Panc1 (cell line): ENCODE results near the gene ARHGDIA. TPM values are rescaled to one million over a fixed set of nuclear protein-coding genes. Genes with fewer than 3 reads are reported as not detected.

Experiments used
- ATAC-seq: fragments of 200-7000 bp; cut with Tn5 transposase; 2 replicates; pipeline ENCODE4 v1.9.1; 2020; ENCODE audit warnings: mild to moderate bottlenecking, moderate library complexity
- BruUV-seq: library from RNA; stranded (reverse); fragments of 400-500 nt; replicated peaks from 2 replicates; lab custom pipeline; 2021; lab: Mats Ljungman, UMichigan
- CTCF ChIA-PET: fragments of 300-600 bp; sonication (Branson Sonifier 250); formaldehyde crosslinking; loops from one replicate; lab custom pipeline; 2022; ENCODE audit warnings: antibody characterized with exemption; lab: Charles Lee
- POLR2A ChIA-PET: fragments of 300-600 bp; sonication (Branson Sonifier 250); formaldehyde crosslinking; loops from one replicate; lab custom pipeline; 2022; ENCODE audit warnings: antibody characterized with exemption; lab: Charles Lee
- DNase-seq: peaks from one replicate; pipeline ENCODE4 v3.0.0-alpha.2; 2010; ENCODE audit warnings: low read depth, low spot score
- H3K27ac ChIP-seq: 2 replicates; pipeline ENCODE4 v1.5.1; 2011; ENCODE audit warnings: mild to moderate bottlenecking, low read length, inconsistent platforms
- H3K27me3 ChIP-seq: fragments of 200-500 bp; sonication (Bioruptor generic); 2 replicates; pipeline ENCODE4 v1.6.0; 2014; ENCODE audit warnings: low read length, inconsistent platforms; ENCODE audit not compliant: control insufficient read depth, insufficient read depth
- H3K36me3 ChIP-seq: fragments of 200-500 bp; sonication (Bioruptor generic); 2 replicates; pipeline ENCODE4 v1.5.1; 2014; ENCODE audit warnings: inconsistent platforms, mild to moderate bottlenecking, low read length, moderate library complexity; ENCODE audit not compliant: control insufficient read depth, insufficient read depth
- H3K4me1 ChIP-seq: 2 replicates; pipeline ENCODE4 v1.5.1; 2011; ENCODE audit warnings: inconsistent platforms, mild to moderate bottlenecking, low read length, moderate library complexity; ENCODE audit not compliant: control insufficient read depth, insufficient read depth
- H3K4me3 ChIP-seq, 2 experiments: 2 replicates each; pipeline ENCODE4 v1.5.1; 2011 to 2012; ENCODE audit warnings: low read depth in 2 of 2, low read length in 2 of 2, mild to moderate bottlenecking in 2 of 2, inconsistent platforms in 1 of 2, moderate library complexity in 1 of 2
- H3K9me3 ChIP-seq: fragments of 200-500 bp; sonication (Bioruptor generic); 2 replicates; pipeline ENCODE4 v1.5.1; 2014; ENCODE audit warnings: low read depth, mild to moderate bottlenecking, inconsistent platforms, low read length, moderate library complexity; ENCODE audit not compliant: control insufficient read depth, insufficient read depth
- POLR2AphosphoS5 ChIP-seq: IDR thresholded peaks from 2 replicates; pipeline ENCODE4 v1.6.1; 2012; ENCODE audit warnings: mild to moderate bottlenecking, low read depth, low read length, moderate library complexity
- SIN3A ChIP-seq: IDR thresholded peaks from 2 replicates; pipeline ENCODE4 v1.6.1; 2012; ENCODE audit warnings: low read depth, mild to moderate bottlenecking, low read length, moderate library complexity, borderline replicate concordance; ENCODE audit not compliant: insufficient read depth
- TCF7L2 ChIP-seq: IDR thresholded peaks from 2 replicates; pipeline ENCODE4 v1.6.1; 2011; ENCODE audit warnings: mild to moderate bottlenecking, low read depth, low read length, inconsistent platforms
- in situ Hi-C: cut with HindIII; loops from 2 replicates; pipeline ENCODE4 v1.10.0; 2016; ENCODE audit warnings: low sequenced_read_pairs, low pct_unique_long_range_greater_than_20kb
- intact Hi-C: fragments of 100-400 bp; cut with micrococcal nuclease; formaldehyde crosslinking; loops from one replicate; pipeline ENCODE4 v1.10.0; 2022; ENCODE audit not compliant: unreplicated experiment
- total RNA-seq: library from RNA; stranded (reverse); gene quantifications from one replicate; pipeline ENCODE4 v1.2.1, GENCODE V29; 2021; ENCODE audit not compliant: unreplicated experiment
- TF ChIP-seq, protein P1 (sequence below), 2 experiments: IDR thresholded peaks; 2 replicates each; pipeline ENCODE4 v1.6.1; 2011 to 2012; ENCODE audit warnings: low read depth in 2 of 2, control low read depth in 1 of 2, low read length in 1 of 2, mild to moderate bottlenecking in 1 of 2, moderate library complexity in 1 of 2; ENCODE audit not compliant: insufficient read depth in 1 of 2

Gene ARHGDIA
- total RNA-seq, 1 experiment from 2014 or later: 420 TPM

DNA sequence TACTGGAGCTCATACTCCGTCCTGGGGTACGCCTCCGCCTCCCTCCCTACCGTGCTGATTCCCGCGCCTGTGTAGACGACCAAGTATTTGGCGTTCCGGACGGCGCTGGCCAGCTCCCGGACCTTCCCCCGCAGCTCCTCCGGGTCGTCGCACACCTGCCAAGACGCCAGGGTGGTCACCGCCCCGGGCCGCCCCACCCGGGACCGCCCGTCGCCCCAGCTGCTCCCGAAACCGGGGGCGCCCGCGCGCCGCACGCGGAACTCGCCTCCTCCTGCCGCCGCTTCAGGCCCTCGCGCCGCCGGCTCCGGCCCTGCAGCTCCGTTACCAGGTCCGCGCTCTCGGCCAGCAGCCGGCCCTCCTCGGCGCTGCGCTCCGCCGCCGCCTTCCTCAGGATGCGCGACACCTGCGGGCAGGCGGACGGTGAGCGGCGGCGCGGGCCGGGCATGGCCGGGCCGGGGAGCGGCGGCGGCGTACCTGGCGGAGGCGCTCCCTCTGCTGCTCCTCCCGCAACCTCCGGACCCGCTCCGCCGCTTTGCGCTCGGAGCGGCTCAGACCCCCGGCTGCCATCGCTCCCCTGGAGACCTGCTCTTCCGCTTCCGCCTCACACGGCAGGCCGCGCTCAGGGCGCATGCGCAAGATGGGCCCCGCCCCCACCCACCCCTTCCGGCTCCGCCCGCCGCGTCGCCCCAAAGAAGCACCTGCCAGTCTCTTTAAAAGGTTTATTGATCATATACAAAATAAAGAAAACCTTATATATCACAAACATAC lies 46.6 kb upstream of the ARHGDIA start, which contains the start of gene SIRT7:
SIRT7 (minus strand) TSS at position 612 of the 768 bp plus-strand sequence; CDS start at position 567, 45 bp downstream.
- ChIA-PET POLR2A (interaction anchor here (0.5 to 0.9 kb wide), 3 partner anchors 9 to 1246 kb away, joined by 3 to 10 read pairs (median 3); no protein-coding TSS in a partner anchor), CTCF (interaction anchor here (0.6 kb wide), 1 partner anchor 36 kb away, joined by 3 read pairs; no protein-coding TSS in a partner anchor)
- H3K9me3 ChIP-seq: no peaks in the 10 kb centered on the region
- H3K4me3 ChIP-seq: peak within 1 kb of the TSS; percentile 72 to 80
- in situ Hi-C loops (no loop called here), intact Hi-C loops (no loop called here)
- BruUV-seq: no TSS peak
- DNase-seq: no peak
- peak within 1 kb of the TSS; percentile 92 for H3K27ac ChIP-seq
- ATAC-seq: peak; percentile 78
- H3K27me3 ChIP-seq: no peaks in the 10 kb centered on the region
- H3K4me1 ChIP-seq: peaks cover 53% of the 10 kb centered on the region
- TF ChIP-seq, protein P1, sequence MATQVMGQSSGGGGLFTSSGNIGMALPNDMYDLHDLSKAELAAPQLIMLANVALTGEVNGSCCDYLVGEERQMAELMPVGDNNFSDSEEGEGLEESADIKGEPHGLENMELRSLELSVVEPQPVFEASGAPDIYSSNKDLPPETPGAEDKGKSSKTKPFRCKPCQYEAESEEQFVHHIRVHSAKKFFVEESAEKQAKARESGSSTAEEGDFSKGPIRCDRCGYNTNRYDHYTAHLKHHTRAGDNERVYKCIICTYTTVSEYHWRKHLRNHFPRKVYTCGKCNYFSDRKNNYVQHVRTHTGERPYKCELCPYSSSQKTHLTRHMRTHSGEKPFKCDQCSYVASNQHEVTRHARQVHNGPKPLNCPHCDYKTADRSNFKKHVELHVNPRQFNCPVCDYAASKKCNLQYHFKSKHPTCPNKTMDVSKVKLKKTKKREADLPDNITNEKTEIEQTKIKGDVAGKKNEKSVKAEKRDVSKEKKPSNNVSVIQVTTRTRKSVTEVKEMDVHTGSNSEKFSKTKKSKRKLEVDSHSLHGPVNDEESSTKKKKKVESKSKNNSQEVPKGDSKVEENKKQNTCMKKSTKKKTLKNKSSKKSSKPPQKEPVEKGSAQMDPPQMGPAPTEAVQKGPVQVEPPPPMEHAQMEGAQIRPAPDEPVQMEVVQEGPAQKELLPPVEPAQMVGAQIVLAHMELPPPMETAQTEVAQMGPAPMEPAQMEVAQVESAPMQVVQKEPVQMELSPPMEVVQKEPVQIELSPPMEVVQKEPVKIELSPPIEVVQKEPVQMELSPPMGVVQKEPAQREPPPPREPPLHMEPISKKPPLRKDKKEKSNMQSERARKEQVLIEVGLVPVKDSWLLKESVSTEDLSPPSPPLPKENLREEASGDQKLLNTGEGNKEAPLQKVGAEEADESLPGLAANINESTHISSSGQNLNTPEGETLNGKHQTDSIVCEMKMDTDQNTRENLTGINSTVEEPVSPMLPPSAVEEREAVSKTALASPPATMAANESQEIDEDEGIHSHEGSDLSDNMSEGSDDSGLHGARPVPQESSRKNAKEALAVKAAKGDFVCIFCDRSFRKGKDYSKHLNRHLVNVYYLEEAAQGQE (IDR thresholded peaks at IDR 0.05; ENCODE audit: insufficient read depth in 1 of 2, low read depth in 2 of 2, low read length in 1 of 2): no peak
- no peak for TF ChIP-seq TCF7L2
- peak; percentile 82; the same call in 1 of the 2 replicates for TF ChIP-seq SIN3A
- TF ChIP-seq POLR2AphosphoS5: peak; percentile 80
- peaks cover 16% of the 10 kb centered on the region for H3K36me3 ChIP-seq

GRCh38 chr17:81916234-81917001 lies 45.3 kb upstream of the ARHGDIA start:
- Histone ChIP-seq H3K4me1 (peaks cover 52% of the 10 kb centered on the region), H3K27me3 (no peaks in the 10 kb centered on the region), H3K9me3 (no peaks in the 10 kb centered on the region), H3K27ac (peak overlapping the region; percentile 92), H3K4me3 (peak overlapping the region; percentile 72 to 80), H3K36me3 (peaks cover 16% of the 10 kb centered on the region)
- in situ Hi-C loops (no loop called here), intact Hi-C loops (no loop called here)
- CTCF ChIA-PET: no interaction called here
- POLR2A ChIA-PET: interaction anchor here (0.7 to 1.3 kb wide), 3 partner anchors 8 to 1247 kb away, joined by 3 read pairs; no protein-coding TSS in a partner anchor
- ATAC-seq (no peak), DNase-seq (peak; percentile 50)
- BruUV-seq: no TSS peak
- no peak for TF ChIP-seq POLR2AphosphoS5
- TF ChIP-seq SIN3A: no peak
- no peak for TF ChIP-seq TCF7L2

- Histone ChIP-seq H3K4me3 (no peak overlapping the region), H3K36me3 (peaks cover 14% of the 10 kb centered on the region), H3K27me3 (no peaks in the 10 kb centered on the region), H3K9me3 (no peaks in the 10 kb centered on the region), H3K27ac (no peak overlapping the region), H3K4me1 (peaks cover 44% of the 10 kb centered on the region)
- in situ Hi-C loops: no loop called here
- intact Hi-C loops: no loop called here
- BruUV-seq: no TSS peak
- ChIA-PET POLR2A (interaction anchor here (1.3 kb wide), 1 partner anchor 9 kb away, joined by 3 read pairs; no protein-coding TSS in a partner anchor), CTCF (no interaction called here)
- TF ChIP-seq POLR2AphosphoS5 (no peak), TCF7L2 (no peak)
- DNase-seq: no peak
- ATAC-seq: no peak
Observed at GRCh38 chr17:81915331-81915730, 44.2 kb upstream of the ARHGDIA start.
